Left cardiac atrium (tissue), 4 donors: ENCODE measurements around the gene FXYD2. TPM values are rescaled to one million over a fixed set of nuclear protein-coding genes. Genes with fewer than 3 reads are reported as not detected.

Experiments used
- ATAC-seq, 2 donors: fragments of 200-7000 bp; cut with Tn5 transposase; one replicate each; pipeline ENCODE4 v1.9.1; 2020; ENCODE audit warnings: mild to moderate bottlenecking in 2 of 2, moderate library complexity in 2 of 2
- DNase-seq: peaks from one replicate; pipeline ENCODE4 v3.0.0-alpha.2; 2020
- intact Hi-C, 2 donors: fragments of 100-400 bp; cut with DNase I; formaldehyde crosslinking; loops; one replicate each; pipeline versions ENCODE4 v1.14.1 to v1.15.1; 2022 to 2023
- total RNA-seq, 2 donors: library from RNA; stranded (reverse); fragmentation: NEBNext Ultra II Directional; extraction: Animal tissue kit (Norgen Biotek cat#: 25700); gene quantifications; one replicate each; pipeline ENCODE4 v1.2.1, GENCODE V29; 2021
- donor health status: DM: no; HTN: yes; CAD: no.
- donor health status: DM: no; HTN: yes; CAD: no; lungs with severe emphysema.
- donor health status: DM: yes; HTN: yes; CAD: no.
- donor health status: Dilated cardiomyopathy.

The FXYD2 gene
- total RNA-seq, 2 donors from 2014 or later, result 1.6 to 1.9 TPM

DNA sequence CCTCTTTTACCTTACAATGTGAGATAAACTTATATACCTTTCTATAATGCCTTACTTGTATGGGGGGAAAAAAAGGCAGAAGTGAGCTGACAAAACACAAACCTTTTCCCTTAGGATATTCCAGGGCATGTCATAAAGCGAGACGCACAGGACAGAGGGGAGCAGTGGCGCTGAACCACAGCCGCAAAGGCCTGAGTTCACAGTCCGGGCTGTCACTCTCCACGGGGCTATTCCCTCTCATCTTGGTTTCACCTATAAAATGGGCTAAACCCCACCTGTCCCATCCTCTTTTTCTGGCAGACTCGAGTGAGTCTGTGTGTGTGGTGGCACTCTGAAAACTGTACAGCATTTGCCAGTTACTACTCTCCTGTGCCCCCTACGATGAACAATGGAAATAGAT lies 14.4 kb upstream of the FXYD2 start:
- intact Hi-C loops, result no loop called here
- DNase-seq, result no peak
- ATAC-seq, result no peak

DNA sequence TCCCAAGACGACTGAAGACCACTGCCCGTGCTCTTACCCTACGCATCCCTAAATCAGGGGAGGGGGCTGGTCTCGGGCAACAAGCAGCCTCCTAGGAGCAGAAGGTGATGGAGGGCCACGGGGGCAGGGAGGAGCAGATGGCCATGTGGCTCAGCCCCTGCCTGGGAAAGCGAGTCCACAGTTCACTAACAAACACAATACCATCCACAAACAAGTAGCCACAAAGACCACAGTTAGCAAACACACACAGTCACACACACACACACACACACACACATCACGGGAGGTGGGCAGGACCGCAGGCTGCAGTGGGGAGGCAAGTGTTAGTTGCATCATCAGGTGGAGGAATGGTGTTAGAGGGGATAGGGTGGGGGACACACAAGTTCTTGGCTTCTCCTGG lies 13.2 kb upstream of the FXYD2 start:
- DNase-seq (peak; percentile 7), ATAC-seq (no peak)
- intact Hi-C loops, result no loop called here

DNA sequence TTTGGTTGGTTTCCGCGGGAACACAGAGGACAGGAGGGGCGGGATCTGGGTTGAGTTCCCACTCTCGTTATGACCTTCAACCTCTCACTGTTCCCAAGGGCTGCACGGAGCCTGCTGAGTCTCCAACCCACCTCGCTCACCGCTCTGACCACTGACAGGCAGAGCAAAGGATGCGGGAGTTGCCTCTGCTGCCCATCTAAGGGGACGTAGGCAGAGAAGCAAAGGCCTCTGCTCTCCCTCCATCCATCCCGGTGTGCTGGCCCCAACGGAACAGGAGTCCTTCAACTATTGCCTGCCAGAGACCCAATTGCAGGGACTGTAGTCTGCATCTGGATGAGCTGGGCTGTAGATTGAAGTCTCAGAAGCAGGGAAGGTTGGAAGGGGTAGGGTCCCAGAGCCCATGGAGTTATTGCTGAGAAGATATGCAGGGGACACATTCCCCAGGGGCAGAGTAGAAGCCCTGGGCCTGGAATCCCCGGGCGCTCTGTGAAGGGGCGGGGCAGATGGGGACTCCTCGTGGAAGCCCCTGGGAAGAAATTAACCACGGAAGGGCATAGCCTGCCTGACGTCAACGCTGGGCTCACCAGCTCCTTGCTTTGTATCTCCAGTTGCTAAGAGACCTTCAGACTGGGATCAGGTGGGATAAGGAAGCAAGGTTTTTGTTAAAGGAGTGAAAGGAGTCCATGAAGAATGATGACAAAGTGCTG lies 12.7 kb upstream of the FXYD2 start:
- ATAC-seq, result no peak
- intact Hi-C loops, result no loop called here
- DNase-seq, result peak; percentile 22

DNA sequence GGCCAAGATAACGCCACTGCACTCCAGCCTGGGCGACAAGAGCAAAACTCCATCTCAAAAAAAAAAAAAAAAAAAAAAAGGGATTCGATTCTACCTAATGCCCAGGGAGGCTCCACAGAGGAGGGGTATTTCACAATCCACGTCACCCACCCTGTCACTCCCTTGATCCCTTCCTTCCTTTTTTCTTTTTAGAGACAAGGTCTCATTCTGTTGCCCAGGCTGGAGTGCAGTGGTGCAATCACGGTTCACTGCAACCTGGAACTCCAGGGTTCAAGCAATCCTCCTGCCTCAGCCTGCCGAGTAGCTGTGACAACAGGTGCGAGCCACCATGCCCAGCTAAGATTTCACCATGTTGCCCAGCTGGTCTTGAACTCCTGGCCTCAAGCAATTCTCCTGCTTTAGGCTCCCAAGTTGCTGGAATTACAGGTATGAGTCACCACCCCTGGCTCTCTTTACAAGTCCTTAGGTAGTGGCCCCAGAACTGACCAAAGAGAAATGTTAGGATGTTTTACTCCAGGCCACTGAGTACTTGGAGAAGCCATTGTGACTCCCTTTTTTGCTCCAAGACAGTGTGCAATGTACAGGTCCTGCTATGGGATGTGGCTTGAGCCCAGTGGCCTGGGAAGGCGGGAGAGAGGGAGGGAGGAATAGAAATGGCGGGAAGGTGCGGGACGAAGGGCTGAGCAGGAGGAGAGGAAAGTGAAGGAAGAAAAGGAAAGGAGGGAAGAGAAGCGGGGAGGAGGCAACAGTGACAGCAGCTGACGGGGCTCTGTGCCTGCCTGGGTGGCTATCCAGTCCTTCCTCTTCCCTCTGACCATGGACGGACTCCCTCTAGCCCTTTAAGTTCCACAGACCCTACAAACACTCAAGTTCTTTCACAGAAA lies 11.8 kb upstream of the FXYD2 start:
- ATAC-seq, result peak in 1 of 2 donors; percentile 8
- peak; percentile 3 for DNase-seq
- intact Hi-C loops, result no loop called here

- no peak for ATAC-seq
- no peak for DNase-seq
- intact Hi-C loops, result no loop called here
These were observed 11.0 kb upstream of the FXYD2 start for GRCh38 chr11:117835576-117835975.

DNA sequence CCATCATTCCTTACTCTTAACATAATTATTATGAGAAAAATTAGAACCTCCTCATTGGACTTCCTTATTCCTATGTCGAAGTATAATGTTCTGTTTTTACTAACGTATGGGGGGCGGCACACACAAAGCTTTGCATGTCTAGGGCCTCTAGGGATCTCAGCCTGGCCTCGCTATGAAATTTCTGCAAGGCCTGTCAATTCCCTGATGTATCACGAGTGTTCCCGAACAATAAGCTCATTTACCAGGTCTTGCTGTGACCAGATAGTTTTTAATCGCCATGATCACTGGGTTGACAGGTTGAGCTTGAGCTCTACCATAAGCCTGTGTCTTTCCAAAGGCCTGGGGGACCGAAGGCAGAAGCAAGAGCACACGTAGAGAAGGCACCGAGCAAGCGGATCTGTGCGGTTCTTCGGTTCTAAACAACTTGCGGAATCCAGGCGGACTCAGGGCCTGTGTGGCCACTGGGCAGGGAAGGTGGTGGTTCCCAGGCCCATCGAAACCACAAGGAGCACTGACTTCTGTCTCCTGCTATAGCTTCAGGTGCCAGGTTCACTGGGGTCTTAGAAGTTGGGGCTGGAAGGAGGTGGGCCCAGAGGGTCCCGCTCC lies 10.4 kb upstream of the FXYD2 start:
- intact Hi-C loops, result no loop called here
- no peak for ATAC-seq
- DNase-seq, result no peak

- DNase-seq (peak; percentile 12), ATAC-seq (no peak)
- intact Hi-C loops, result no loop called here
These were observed 9.7 kb upstream of the FXYD2 start for GRCh38 chr11:117834068-117834810.

DNA sequence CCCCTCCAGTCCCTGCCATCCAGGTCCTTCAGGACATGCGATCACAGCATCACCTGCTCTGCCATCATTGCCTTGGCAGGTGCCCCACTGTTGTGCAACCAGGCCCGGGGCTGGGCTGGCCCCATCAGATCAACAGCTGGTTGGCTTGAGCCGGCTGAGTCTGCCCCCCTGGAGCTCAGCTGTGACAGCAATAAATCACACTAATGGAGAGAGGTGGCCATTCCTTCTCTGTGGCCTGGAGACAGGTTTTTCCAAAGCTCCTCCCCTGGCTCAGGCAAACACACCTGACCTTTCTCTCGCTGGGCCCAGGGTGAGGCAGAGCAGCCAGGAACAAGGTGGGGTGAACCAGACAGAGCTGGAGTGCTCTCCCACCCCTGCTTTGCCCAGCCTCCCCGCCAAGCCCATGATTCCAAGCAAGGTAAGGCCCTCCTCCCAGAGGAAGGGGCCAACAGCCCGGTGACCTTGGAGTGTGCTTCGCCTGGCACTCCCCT lies 8.9 kb upstream of the FXYD2 start:
- intact Hi-C loops, result no loop called here
- DNase-seq (peak; percentile 43), ATAC-seq (peak in 1 of 2 donors; percentile 1)

- no peak for ATAC-seq
- intact Hi-C loops, result no loop called here
- no peak for DNase-seq
These were observed 8.0 kb upstream of the FXYD2 start for GRCh38 chr11:117832511-117832910.

GRCh38 chr11:117831661-117832415 lies 7.3 kb upstream of the FXYD2 start:
- ATAC-seq (no peak), DNase-seq (no peak)
- intact Hi-C loops, result no loop called here

DNA sequence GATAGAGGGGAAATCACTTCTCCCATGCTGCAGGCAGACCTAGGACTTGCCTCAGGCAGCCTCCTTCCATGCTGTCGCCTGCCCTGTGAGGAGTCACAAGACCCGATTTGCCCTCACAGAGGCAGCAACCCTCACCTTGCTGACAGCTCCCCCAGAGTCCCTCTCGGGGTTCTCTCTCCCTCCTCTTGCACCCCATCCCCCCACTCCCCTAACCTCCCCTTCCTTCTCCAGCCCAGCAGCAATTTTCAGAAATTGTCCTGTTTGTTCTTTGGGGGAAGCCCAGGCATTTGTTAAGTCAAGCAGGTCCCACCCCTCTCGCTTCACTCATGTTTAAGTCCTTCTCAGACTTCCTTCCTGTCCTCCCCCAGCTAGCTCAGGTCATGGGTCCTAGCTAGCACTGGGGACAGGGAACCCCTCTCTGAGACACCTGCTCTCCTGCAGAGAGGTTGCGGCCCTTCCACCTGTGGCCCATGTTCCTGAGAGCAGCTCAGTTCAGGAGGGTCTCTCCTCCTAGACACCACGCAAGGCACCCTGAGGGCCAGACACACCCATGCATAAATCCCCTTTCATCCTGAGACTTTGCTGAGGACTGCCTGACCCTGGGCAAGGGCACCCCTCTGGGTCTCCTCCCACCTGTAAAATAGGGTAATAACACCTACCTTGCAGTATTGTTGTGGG lies 6.3 kb upstream of the FXYD2 start:
- intact Hi-C loops, result no loop called here
- peak; percentile 17 for DNase-seq
- no peak for ATAC-seq

- intact Hi-C loops, result no loop called here
- ATAC-seq, result no peak
- DNase-seq, result no peak
These were observed 5.5 kb upstream of the FXYD2 start for GRCh38 chr11:117830072-117830471.

GRCh38 chr11:117829369-117829725 lies 4.8 kb upstream of the FXYD2 start:
- ATAC-seq, result peak in 1 of 2 donors; percentile 4
- DNase-seq, result peak; percentile 25
- intact Hi-C loops, result no loop called here

GRCh38 chr11:117828611-117829368 lies 4.2 kb upstream of the FXYD2 start:
- ATAC-seq, result peak in 1 of 2 donors; percentile 75
- DNase-seq, result peak; percentile 76
- intact Hi-C loops, result no loop called here

GRCh38 chr11:117827521-117828511 lies 3.3 kb upstream of the FXYD2 start:
- DNase-seq (peak; percentile 23), ATAC-seq (no peak)
- intact Hi-C loops, result no loop called here

DNA sequence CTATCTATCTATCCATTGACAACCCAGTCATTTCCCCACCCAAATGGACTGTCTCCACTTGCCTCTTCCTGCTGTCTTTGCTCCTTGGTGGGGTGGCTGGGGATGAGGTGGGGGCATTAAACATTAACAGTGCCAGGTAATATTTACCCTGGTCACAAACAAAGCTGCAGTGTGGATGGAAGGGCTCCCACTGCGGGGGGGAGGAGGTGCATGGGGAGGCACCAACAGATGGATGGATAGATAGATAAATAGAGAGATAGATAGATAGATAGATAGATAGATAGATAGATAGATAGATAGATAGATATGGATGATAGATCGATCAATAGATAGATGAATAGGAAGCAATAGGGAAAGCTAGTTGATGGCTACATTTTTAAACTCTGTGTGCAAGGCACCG lies 2.3 kb upstream of the FXYD2 start:
- no peak for ATAC-seq
- no peak for DNase-seq
- intact Hi-C loops, result no loop called here
